ENCODE results near the gene EML3.
"Not testable (repeated sequence)": the region's sequence is repeated elsewhere in the genome, so short reads cannot be mapped to it uniquely, and the experiment has no call there.

The EML3 gene

GRCh38 chr11:62612366-62613290 lies at the start of gene EML3, which contains the start of gene ROM1:
TSS of gene EML3 (minus strand) at chr11:62612775. CDS start at chr11:62612457, 318 bp downstream.
TSS of gene ROM1 (plus strand) at chr11:62613257. CDS start at chr11:62613282, 25 bp downstream.
- H3K27me3 ChIP-seq (ENCODE audit: low read depth, low read length) = no peaks in the 10 kb centered on the region
- H3K27ac ChIP-seq (ENCODE audit: low read length) = peak within 1 kb of the TSS; percentile 91
- peak within 1 kb of the TSS; percentile 72 to 90 for H3K4me3 ChIP-seq (ENCODE audit: low read depth in 1 of 2, low read length in 2 of 2)
- H3K4me1 ChIP-seq (ENCODE audit: control insufficient read depth in 1 of 2, insufficient read depth in 2 of 2, low read length in 2 of 2) = peaks cover 5 to 18% of the 10 kb centered on the region in 2 donors
- peaks cover 22 to 29% of the 10 kb centered on the region in 2 donors for H3K36me3 ChIP-seq (ENCODE audit: control insufficient read depth in 1 of 2, insufficient read depth in 2 of 2, low read length in 2 of 2)
- no peaks in the 10 kb centered on the region for H3K9me3 ChIP-seq (ENCODE audit: control insufficient read depth in 1 of 2, low read length in 2 of 2)

GRCh38 chr11:62656796-62657429 lies 44.3 kb upstream of the EML3 start:
- Histone ChIP-seq H3K4me3 (ENCODE audit: low read depth in 1 of 2, low read length in 2 of 2) (no peak overlapping the region), H3K36me3 (ENCODE audit: control insufficient read depth in 1 of 2, insufficient read depth in 2 of 2, low read length in 2 of 2) (no peaks in the 10 kb centered on the region), H3K9me3 (ENCODE audit: control insufficient read depth in 1 of 2, low read length in 2 of 2) (no peaks in the 10 kb centered on the region), H3K27me3 (ENCODE audit: low read depth, low read length) (no peaks in the 10 kb centered on the region), H3K4me1 (ENCODE audit: control insufficient read depth in 1 of 2, insufficient read depth in 2 of 2, low read length in 2 of 2) (peaks cover 0 to 8% of the 10 kb centered on the region in 2 donors), H3K27ac (ENCODE audit: low read length) (no peak overlapping the region)

- Histone ChIP-seq H3K4me1 (ENCODE audit: control insufficient read depth in 1 of 2, insufficient read depth in 2 of 2, low read length in 2 of 2) (peaks cover 0 to 13% of the 10 kb centered on the region in 2 donors), H3K4me3 (ENCODE audit: low read depth in 1 of 2, low read length in 2 of 2) (no peak overlapping the region)
Observed at GRCh38 chr11:62654297-62654696, 41.7 kb upstream of the EML3 start.

GRCh38 chr11:62652161-62653006 lies 39.8 kb upstream of the EML3 start:
- peak overlapping the region; percentile 88 for H3K27ac ChIP-seq (ENCODE audit: low read length)
- peaks cover 11 to 20% of the 10 kb centered on the region in 2 donors for H3K36me3 ChIP-seq (ENCODE audit: control insufficient read depth in 1 of 2, insufficient read depth in 2 of 2, low read length in 2 of 2)
- H3K4me1 ChIP-seq (ENCODE audit: control insufficient read depth in 1 of 2, insufficient read depth in 2 of 2, low read length in 2 of 2) = peaks cover 0 to 15% of the 10 kb centered on the region in 2 donors
- H3K4me3 ChIP-seq (ENCODE audit: low read depth in 1 of 2, low read length in 2 of 2) = peak overlapping the region; percentile 90 to 91
- H3K9me3 ChIP-seq (ENCODE audit: control insufficient read depth in 1 of 2, low read length in 2 of 2) = no peaks in the 10 kb centered on the region
- no peaks in the 10 kb centered on the region for H3K27me3 ChIP-seq (ENCODE audit: low read depth, low read length)

More at GRCh38 chr11:62654297-62654696, 41.7 kb upstream of the EML3 start:
- Histone ChIP-seq H3K27ac (ENCODE audit: low read length) (no peak overlapping the region), H3K9me3 (ENCODE audit: control insufficient read depth in 1 of 2, low read length in 2 of 2) (no peaks in the 10 kb centered on the region), H3K36me3 (ENCODE audit: control insufficient read depth in 1 of 2, insufficient read depth in 2 of 2, low read length in 2 of 2) (peaks cover 4% of the 10 kb centered on the region in 2 donors), H3K27me3 (ENCODE audit: low read depth, low read length) (no peaks in the 10 kb centered on the region)

- H3K9me3 ChIP-seq (ENCODE audit: control insufficient read depth in 1 of 2, low read length in 2 of 2); H3K27ac ChIP-seq (ENCODE audit: low read length); H3K4me3 ChIP-seq (ENCODE audit: low read depth in 1 of 2, low read length in 2 of 2); H3K27me3 ChIP-seq (ENCODE audit: low read depth, low read length): not testable (repeated sequence)
- H3K36me3 ChIP-seq (ENCODE audit: control insufficient read depth in 1 of 2, insufficient read depth in 2 of 2, low read length in 2 of 2) = peaks cover 11 to 27% of the 10 kb centered on the region in 2 donors
- H3K4me1 ChIP-seq (ENCODE audit: control insufficient read depth in 1 of 2, insufficient read depth in 2 of 2, low read length in 2 of 2) = peaks cover 6 to 28% of the 10 kb centered on the region in 2 donors
Observed at GRCh38 chr11:62650283-62650682, 37.7 kb upstream of the EML3 start.

- H3K27ac ChIP-seq (ENCODE audit: low read length) = no peak overlapping the region
- peaks cover 11 to 28% of the 10 kb centered on the region in 2 donors for H3K36me3 ChIP-seq (ENCODE audit: control insufficient read depth in 1 of 2, insufficient read depth in 2 of 2, low read length in 2 of 2)
- H3K9me3 ChIP-seq (ENCODE audit: control insufficient read depth in 1 of 2, low read length in 2 of 2) = no peaks in the 10 kb centered on the region
- no peaks in the 10 kb centered on the region for H3K27me3 ChIP-seq (ENCODE audit: low read depth, low read length)
- peaks cover 6 to 36% of the 10 kb centered on the region in 2 donors for H3K4me1 ChIP-seq (ENCODE audit: control insufficient read depth in 1 of 2, insufficient read depth in 2 of 2, low read length in 2 of 2)
- H3K4me3 ChIP-seq (ENCODE audit: low read depth in 1 of 2, low read length in 2 of 2) = no peak overlapping the region
Observed at GRCh38 chr11:62649486-62649885, 36.9 kb upstream of the EML3 start.

GRCh38 chr11:62648967-62649364 lies 36.4 kb upstream of the EML3 start:
- peaks cover 6 to 39% of the 10 kb centered on the region in 2 donors for H3K4me1 ChIP-seq (ENCODE audit: control insufficient read depth in 1 of 2, insufficient read depth in 2 of 2, low read length in 2 of 2)

GRCh38 chr11:62648185-62648966 lies 35.8 kb upstream of the EML3 start:
- Histone ChIP-seq H3K4me1 (ENCODE audit: control insufficient read depth in 1 of 2, insufficient read depth in 2 of 2, low read length in 2 of 2) (peaks cover 6 to 39% of the 10 kb centered on the region in 2 donors), H3K27ac (ENCODE audit: low read length) (no peak overlapping the region), H3K4me3 (ENCODE audit: low read depth in 1 of 2, low read length in 2 of 2) (no peak overlapping the region), H3K36me3 (ENCODE audit: control insufficient read depth in 1 of 2, insufficient read depth in 2 of 2, low read length in 2 of 2) (peaks cover 11 to 36% of the 10 kb centered on the region in 2 donors), H3K9me3 (ENCODE audit: control insufficient read depth in 1 of 2, low read length in 2 of 2) (no peaks in the 10 kb centered on the region), H3K27me3 (ENCODE audit: low read depth, low read length) (no peaks in the 10 kb centered on the region)

More at GRCh38 chr11:62648967-62649364, 36.4 kb upstream of the EML3 start:
- Histone ChIP-seq H3K4me3 (ENCODE audit: low read depth in 1 of 2, low read length in 2 of 2) (no peak overlapping the region), H3K36me3 (ENCODE audit: control insufficient read depth in 1 of 2, insufficient read depth in 2 of 2, low read length in 2 of 2) (peaks cover 11 to 32% of the 10 kb centered on the region in 2 donors), H3K9me3 (ENCODE audit: control insufficient read depth in 1 of 2, low read length in 2 of 2) (no peaks in the 10 kb centered on the region), H3K27ac (ENCODE audit: low read length) (no peak overlapping the region), H3K27me3 (ENCODE audit: low read depth, low read length) (no peaks in the 10 kb centered on the region)

GRCh38 chr11:62647609-62648005 lies 35.0 kb upstream of the EML3 start:
- Histone ChIP-seq H3K36me3 (ENCODE audit: control insufficient read depth in 1 of 2, insufficient read depth in 2 of 2, low read length in 2 of 2) (peaks cover 14 to 43% of the 10 kb centered on the region in 2 donors), H3K27ac (ENCODE audit: low read length) (no peak overlapping the region), H3K9me3 (ENCODE audit: control insufficient read depth in 1 of 2, low read length in 2 of 2) (no peaks in the 10 kb centered on the region), H3K27me3 (ENCODE audit: low read depth, low read length) (no peaks in the 10 kb centered on the region), H3K4me3 (ENCODE audit: low read depth in 1 of 2, low read length in 2 of 2) (no peak overlapping the region), H3K4me1 (ENCODE audit: control insufficient read depth in 1 of 2, insufficient read depth in 2 of 2, low read length in 2 of 2) (peaks cover 6 to 38% of the 10 kb centered on the region in 2 donors)
